ENCODE measurements around the gene C19orf47.

The C19orf47 gene

GRCh38 chr19:40273469-40274360 lies 74.5 kb downstream of the C19orf47 start:
- no peaks in the 10 kb centered on the region for H3K9me3 ChIP-seq (ENCODE audit: control insufficient read depth, insufficient read depth, low read length)
- no peak overlapping the region for H3K4me3 ChIP-seq (ENCODE audit: low read length)
- no peaks in the 10 kb centered on the region for H3K36me3 ChIP-seq (ENCODE audit: control insufficient read depth, insufficient read depth, low read length)
- peaks cover 6% of the 10 kb centered on the region for H3K4me1 ChIP-seq (ENCODE audit: control insufficient read depth, insufficient read depth, low read length)
- WGBS (ENCODE audit: insufficient coverage, insufficient read length): no CpG with 5 or more reads among the region's 14 CpGs
- H3K27ac ChIP-seq (ENCODE audit: low read length): no peak overlapping the region
- no peaks in the 10 kb centered on the region for H3K27me3 ChIP-seq (ENCODE audit: control insufficient read depth, insufficient read depth, low read length)
- no peak for DNase-seq (ENCODE audit: low read depth, low spot score)

- no peak for DNase-seq (ENCODE audit: low read depth, low spot score)
- H3K27me3 ChIP-seq (ENCODE audit: control insufficient read depth, insufficient read depth, low read length): no peaks in the 10 kb centered on the region
- no peaks in the 10 kb centered on the region for H3K36me3 ChIP-seq (ENCODE audit: control insufficient read depth, insufficient read depth, low read length)
- H3K9me3 ChIP-seq (ENCODE audit: control insufficient read depth, insufficient read depth, low read length): no peaks in the 10 kb centered on the region
- WGBS (ENCODE audit: insufficient coverage, insufficient read length): no CpG with 5 or more reads among the region's 14 CpGs
- no peak overlapping the region for H3K4me3 ChIP-seq (ENCODE audit: low read length)
- no peak overlapping the region for H3K27ac ChIP-seq (ENCODE audit: low read length)
- H3K4me1 ChIP-seq (ENCODE audit: control insufficient read depth, insufficient read depth, low read length): peaks cover 6% of the 10 kb centered on the region
These were observed 75.9 kb downstream of the C19orf47 start for GRCh38 chr19:40272261-40272660.

- no peak for DNase-seq (ENCODE audit: low read depth, low spot score)
- no peak overlapping the region for H3K4me3 ChIP-seq (ENCODE audit: low read length)
- H3K27me3 ChIP-seq (ENCODE audit: control insufficient read depth, insufficient read depth, low read length): no peaks in the 10 kb centered on the region
- H3K27ac ChIP-seq (ENCODE audit: low read length): no peak overlapping the region
- H3K36me3 ChIP-seq (ENCODE audit: control insufficient read depth, insufficient read depth, low read length): no peaks in the 10 kb centered on the region
- WGBS (ENCODE audit: insufficient coverage, insufficient read length): no CpG with 5 or more reads among the region's 4 CpGs
- H3K4me1 ChIP-seq (ENCODE audit: control insufficient read depth, insufficient read depth, low read length): peaks cover 6% of the 10 kb centered on the region
- no peaks in the 10 kb centered on the region for H3K9me3 ChIP-seq (ENCODE audit: control insufficient read depth, insufficient read depth, low read length)
These were observed 76.5 kb downstream of the C19orf47 start for GRCh38 chr19:40271706-40272105.

GRCh38 chr19:40270362-40271089 lies 77.7 kb downstream of the C19orf47 start:
- no peaks in the 10 kb centered on the region for H3K27me3 ChIP-seq (ENCODE audit: control insufficient read depth, insufficient read depth, low read length)
- no peak overlapping the region for H3K4me3 ChIP-seq (ENCODE audit: low read length)
- H3K9me3 ChIP-seq (ENCODE audit: control insufficient read depth, insufficient read depth, low read length): no peaks in the 10 kb centered on the region
- H3K36me3 ChIP-seq (ENCODE audit: control insufficient read depth, insufficient read depth, low read length): no peaks in the 10 kb centered on the region
- DNase-seq (ENCODE audit: low read depth, low spot score): no peak
- H3K27ac ChIP-seq (ENCODE audit: low read length): no peak overlapping the region
- peaks cover 6% of the 10 kb centered on the region for H3K4me1 ChIP-seq (ENCODE audit: control insufficient read depth, insufficient read depth, low read length)
- no CpG with 5 or more reads among the region's 12 CpGs for WGBS (ENCODE audit: insufficient coverage, insufficient read length)
